ENCODE data around the gene KMT5C.

KMT5C gene

GRCh38 chr19:55339105-55339888 is at the start of gene KMT5C:
KMT5C (plus strand) TSS chr19:55339876; CDS start chr19:55341937, 2,061 bp downstream.
- DNase-seq, result peak; percentile 100

- DNase-seq, result no peak
Measured at GRCh38 chr19:55297267-55297666, 42.4 kb upstream of the KMT5C start.

- DNase-seq, result no peak
Measured at GRCh38 chr19:55299991-55300390, 39.7 kb upstream of the KMT5C start.

- DNase-seq, result no peak
Measured at GRCh38 chr19:55300886-55301458, 38.7 kb upstream of the KMT5C start.

- DNase-seq, result peak; percentile 53
Measured at GRCh38 chr19:55301459-55302317, 38.0 kb upstream of the KMT5C start.

GRCh38 chr19:55302318-55302703 is 37.4 kb upstream of the KMT5C start:
- DNase-seq, result no peak

- DNase-seq, result no peak
Measured at GRCh38 chr19:55303477-55303876, 36.2 kb upstream of the KMT5C start.

- no peak for DNase-seq
Measured at GRCh38 chr19:55304279-55304978, 35.2 kb upstream of the KMT5C start.

- DNase-seq, result no peak
Measured at GRCh38 chr19:55304980-55305379, 34.7 kb upstream of the KMT5C start.

GRCh38 chr19:55305491-55305890 is 34.2 kb upstream of the KMT5C start:
- DNase-seq, result peak; percentile 40

- DNase-seq, result no peak
Measured at GRCh38 chr19:55305983-55306562, 33.6 kb upstream of the KMT5C start.

- DNase-seq, result no peak
Measured at GRCh38 chr19:55306712-55307111, 33.0 kb upstream of the KMT5C start.

- DNase-seq, result no peak
Measured at GRCh38 chr19:55308281-55308680, 31.4 kb upstream of the KMT5C start.

GRCh38 chr19:55309448-55309847 is 30.2 kb upstream of the KMT5C start:
- DNase-seq, result no peak

- no peak for DNase-seq
Measured at GRCh38 chr19:55310498-55310897, 29.2 kb upstream of the KMT5C start.

GRCh38 chr19:55311397-55311796 is 28.3 kb upstream of the KMT5C start:
- DNase-seq, result no peak

- no peak for DNase-seq
Measured at GRCh38 chr19:55311797-55312196, 27.9 kb upstream of the KMT5C start.

GRCh38 chr19:55312621-55313512 is 26.8 kb upstream of the KMT5C start:
- no peak for DNase-seq

GRCh38 chr19:55314396-55314795 is 25.3 kb upstream of the KMT5C start:
- no peak for DNase-seq

- no peak for DNase-seq
Measured at GRCh38 chr19:55315956-55316525, 23.6 kb upstream of the KMT5C start.

GRCh38 chr19:55316646-55317045 is 23.0 kb upstream of the KMT5C start:
- DNase-seq, result no peak
